Measurements from ENCODE around the gene ZBTB34. TPM values are rescaled to one million over a fixed set of nuclear protein-coding genes. Genes with fewer than 3 reads are reported as not detected.
A peak's percentile ranks its signal among the peaks of the same experiment; 100 is the strongest.

The ZBTB34 gene, protein sequence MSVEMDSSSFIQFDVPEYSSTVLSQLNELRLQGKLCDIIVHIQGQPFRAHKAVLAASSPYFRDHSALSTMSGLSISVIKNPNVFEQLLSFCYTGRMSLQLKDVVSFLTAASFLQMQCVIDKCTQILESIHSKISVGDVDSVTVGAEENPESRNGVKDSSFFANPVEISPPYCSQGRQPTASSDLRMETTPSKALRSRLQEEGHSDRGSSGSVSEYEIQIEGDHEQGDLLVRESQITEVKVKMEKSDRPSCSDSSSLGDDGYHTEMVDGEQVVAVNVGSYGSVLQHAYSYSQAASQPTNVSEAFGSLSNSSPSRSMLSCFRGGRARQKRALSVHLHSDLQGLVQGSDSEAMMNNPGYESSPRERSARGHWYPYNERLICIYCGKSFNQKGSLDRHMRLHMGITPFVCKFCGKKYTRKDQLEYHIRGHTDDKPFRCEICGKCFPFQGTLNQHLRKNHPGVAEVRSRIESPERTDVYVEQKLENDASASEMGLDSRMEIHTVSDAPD
- 11.1 TPM for total RNA-seq (2013)
- 10 to 100 TPM in 1 of 3 donors, 1 to 10 TPM in 2; 3.2 to 15.3 (median 3.6) TPM for polyA plus RNA-seq
- 6.7 and 8.3 TPM in 2 replicates for polyA minus RNA-seq
- total RNA-seq: 25.3 to 96.0 (median 41.2) reads per million in 11 experiments

DNA sequence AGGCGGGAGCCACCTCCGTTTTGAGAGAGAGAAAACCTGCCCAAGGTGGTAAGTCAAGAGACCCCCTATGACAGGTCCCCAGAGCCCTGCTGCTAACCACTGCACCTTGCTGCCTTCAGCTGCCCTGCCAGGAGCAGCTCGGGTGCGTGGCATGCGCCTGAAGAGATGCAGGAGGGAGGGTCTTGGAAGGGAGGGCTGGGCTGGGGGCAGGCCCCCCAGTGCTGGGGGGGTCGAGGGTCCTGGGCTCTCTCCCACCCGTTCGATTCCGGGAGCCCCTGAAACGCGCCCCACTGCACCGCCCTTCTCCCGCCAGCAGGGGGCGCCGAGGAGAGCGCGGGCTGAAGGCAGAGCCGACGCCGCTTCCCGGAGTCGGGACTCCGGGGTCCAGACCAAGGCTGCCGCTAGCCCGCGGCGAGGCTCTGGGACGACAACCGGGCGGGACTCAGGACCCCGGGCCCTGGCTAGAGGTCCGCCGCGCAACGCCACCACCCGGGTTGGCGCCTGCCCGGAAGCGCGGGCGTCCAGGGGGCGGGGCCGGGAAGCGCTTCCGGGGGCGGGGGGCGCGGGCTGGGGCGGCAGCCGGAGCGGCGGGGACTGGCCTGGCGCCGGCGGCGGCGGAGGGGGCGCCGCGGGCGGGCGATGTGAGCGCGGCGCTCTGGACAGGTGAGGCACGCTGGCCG, at the start of gene ZBTB34:
TSS of gene ZBTB34 (plus strand) at position 563 of the 680 bp plus-strand sequence. CDS start 18,761 bp downstream, outside the sequence.
- peak within 1 kb of the TSS; percentile 86 to 93 (median 87) for H3K4me3 ChIP-seq (replicated peaks in 1 of 3; ENCODE audit: low read depth in 2 of 3, low read length in 3 of 3)
- H3K27ac Mint-ChIP-seq: peak within 1 kb of the TSS; percentile 88 to 97 (median 92)
- peaks cover 14 to 16% of the 10 kb centered on the region in 2 donors for H3K36me3 Mint-ChIP-seq
- peaks cover 50% of the 10 kb centered on the region for H3K79me2 ChIP-seq (ENCODE audit: insufficient read depth, low read length)
- peaks cover 0 to 2% (median 0%) of the 10 kb centered on the region in 7 donors for H3K9me3 Mint-ChIP-seq
- H2AFZ ChIP-seq (ENCODE audit: insufficient read depth, low read depth, low read length, poor library complexity, severe bottlenecking): peak within 1 kb of the TSS; percentile 84
- H4K20me1 ChIP-seq (ENCODE audit: insufficient read depth, low read length): peaks cover 39% of the 10 kb centered on the region
- H3K9ac ChIP-seq (ENCODE audit: insufficient read depth, low read length, poor library complexity, severe bottlenecking): peak within 1 kb of the TSS; percentile 79
- H3K4me3 Mint-ChIP-seq: peak within 1 kb of the TSS; percentile 89 to 99
- H3K27me3 Mint-ChIP-seq (ENCODE audit: low read depth in 3 of 3): peaks cover 0 to 1% (median 0%) of the 10 kb centered on the region in 3 donors
- H3K27ac ChIP-seq (ENCODE audit: low read depth in 1 of 2, low read length in 2 of 2): peak within 1 kb of the TSS; percentile 46 to 82
- peaks cover 37 to 40% of the 10 kb centered on the region in 2 donors for H3K4me1 ChIP-seq (ENCODE audit: control insufficient read depth in 1 of 2, insufficient read depth in 2 of 2, low read length in 2 of 2)
- DNase-seq: peak; percentile 45 to 57 (median 48)
- H3K9me3 ChIP-seq (replicated peaks in 1 of 2; ENCODE audit: control insufficient read depth in 1 of 2, insufficient read depth in 1 of 2, low read length in 2 of 2): no peaks in the 10 kb centered on the region
- H3K4me2 ChIP-seq (replicated peaks; ENCODE audit: extremely low read depth, low read length, poor library complexity, severe bottlenecking): peak within 1 kb of the TSS; percentile 89
- TF ChIP-seq, protein P1, sequence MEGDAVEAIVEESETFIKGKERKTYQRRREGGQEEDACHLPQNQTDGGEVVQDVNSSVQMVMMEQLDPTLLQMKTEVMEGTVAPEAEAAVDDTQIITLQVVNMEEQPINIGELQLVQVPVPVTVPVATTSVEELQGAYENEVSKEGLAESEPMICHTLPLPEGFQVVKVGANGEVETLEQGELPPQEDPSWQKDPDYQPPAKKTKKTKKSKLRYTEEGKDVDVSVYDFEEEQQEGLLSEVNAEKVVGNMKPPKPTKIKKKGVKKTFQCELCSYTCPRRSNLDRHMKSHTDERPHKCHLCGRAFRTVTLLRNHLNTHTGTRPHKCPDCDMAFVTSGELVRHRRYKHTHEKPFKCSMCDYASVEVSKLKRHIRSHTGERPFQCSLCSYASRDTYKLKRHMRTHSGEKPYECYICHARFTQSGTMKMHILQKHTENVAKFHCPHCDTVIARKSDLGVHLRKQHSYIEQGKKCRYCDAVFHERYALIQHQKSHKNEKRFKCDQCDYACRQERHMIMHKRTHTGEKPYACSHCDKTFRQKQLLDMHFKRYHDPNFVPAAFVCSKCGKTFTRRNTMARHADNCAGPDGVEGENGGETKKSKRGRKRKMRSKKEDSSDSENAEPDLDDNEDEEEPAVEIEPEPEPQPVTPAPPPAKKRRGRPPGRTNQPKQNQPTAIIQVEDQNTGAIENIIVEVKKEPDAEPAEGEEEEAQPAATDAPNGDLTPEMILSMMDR (IDR thresholded peaks at IDR 0.05): peak; percentile 100
- intact Hi-C loops (cut with micrococcal nuclease): loop anchor here in 1 of 2 donors (5.0 kb wide), 2 partner anchors 53 to 57 kb away; partner anchors contain the start of gene ZBTB43
- under 1% methylated on average over 65 of the region's 67 CpGs for WGBS (ENCODE audit: insufficient coverage)
- H3K4me1 Mint-ChIP-seq: peaks cover 38% of the 10 kb centered on the region
- no peaks in the 10 kb centered on the region for H3K27me3 ChIP-seq (ENCODE audit: control insufficient read depth in 2 of 2, insufficient read depth in 2 of 2, low read length in 2 of 2)
- H3K36me3 ChIP-seq (replicated peaks in 1 of 2; ENCODE audit: control insufficient read depth in 1 of 2, insufficient read depth in 2 of 2, low read length in 2 of 2): peaks cover 10 to 14% of the 10 kb centered on the region in 2 donors

DNA sequence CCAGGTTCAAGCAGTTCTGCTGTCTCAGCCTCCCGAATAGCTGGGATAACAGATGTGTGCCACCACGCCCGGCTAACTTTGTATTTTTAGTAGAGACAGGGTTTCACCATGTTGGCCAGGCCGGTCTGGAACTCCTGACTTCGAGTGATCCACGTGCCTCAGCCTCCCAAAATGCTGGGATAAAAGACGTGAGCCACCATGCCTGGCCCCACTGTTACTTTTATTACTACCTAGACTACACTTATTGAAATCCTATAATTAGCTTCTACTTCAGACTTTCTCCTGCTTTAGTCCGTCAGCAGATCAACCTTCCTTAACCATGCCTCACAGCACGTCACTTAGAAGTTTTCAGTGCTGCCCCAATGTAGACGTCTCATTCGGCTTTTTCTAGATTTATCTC, 47.4 kb upstream of the ZBTB34 start:
- peaks cover 96% of the 10 kb centered on the region for H3K79me2 ChIP-seq (ENCODE audit: insufficient read depth, low read length)
- no peak overlapping the region for H3K27ac Mint-ChIP-seq
- H4K20me1 ChIP-seq (ENCODE audit: insufficient read depth, low read length): peaks cover 74% of the 10 kb centered on the region
- peaks cover 17 to 21% of the 10 kb centered on the region in 2 donors for H3K9me3 ChIP-seq (replicated peaks in 1 of 2; ENCODE audit: control insufficient read depth in 1 of 2, insufficient read depth in 1 of 2, low read length in 2 of 2)
- H3K4me3 Mint-ChIP-seq: no peak overlapping the region
- no peaks in the 10 kb centered on the region for H3K27me3 ChIP-seq (ENCODE audit: control insufficient read depth in 2 of 2, insufficient read depth in 2 of 2, low read length in 2 of 2)
- H3K9me3 Mint-ChIP-seq: peaks cover 19 to 30% (median 28%) of the 10 kb centered on the region in 7 donors
- 100% methylated on average over 4 of the region's 11 CpGs for WGBS (ENCODE audit: insufficient coverage)
- intact Hi-C loops (cut with micrococcal nuclease): no loop called here
- H2AFZ ChIP-seq (ENCODE audit: insufficient read depth, low read depth, low read length, poor library complexity, severe bottlenecking): no peak overlapping the region
- peaks cover 65 to 86% of the 10 kb centered on the region in 2 donors for H3K36me3 Mint-ChIP-seq
- no peak overlapping the region for H3K4me3 ChIP-seq (replicated peaks in 1 of 3; ENCODE audit: low read depth in 2 of 3, low read length in 3 of 3)
- no peak overlapping the region for H3K27ac ChIP-seq (ENCODE audit: low read depth in 1 of 2, low read length in 2 of 2)
- no peak overlapping the region for H3K9ac ChIP-seq (ENCODE audit: insufficient read depth, low read length, poor library complexity, severe bottlenecking)
- DNase-seq: no peak
- H3K4me1 Mint-ChIP-seq: peaks cover 8% of the 10 kb centered on the region
- H3K27me3 Mint-ChIP-seq (ENCODE audit: low read depth in 3 of 3): no peaks in the 10 kb centered on the region
- H3K4me1 ChIP-seq (ENCODE audit: control insufficient read depth in 1 of 2, insufficient read depth in 2 of 2, low read length in 2 of 2): peaks cover 0 to 11% of the 10 kb centered on the region in 2 donors
- H3K4me2 ChIP-seq (replicated peaks; ENCODE audit: extremely low read depth, low read length, poor library complexity, severe bottlenecking): no peak overlapping the region
- peaks cover 37 to 85% of the 10 kb centered on the region in 2 donors for H3K36me3 ChIP-seq (replicated peaks in 1 of 2; ENCODE audit: control insufficient read depth in 1 of 2, insufficient read depth in 2 of 2, low read length in 2 of 2)
- TF ChIP-seq, protein P1 (IDR thresholded peaks at IDR 0.05): no peak
